Lower lobe of right lung (tissue), 2 donors: Measurements from ENCODE around the gene ZNF747. TPM values are rescaled to one million over a fixed set of nuclear protein-coding genes. Genes with fewer than 3 reads are reported as not detected.

Experiments used
- ATAC-seq, 2 donors: fragments of 200-7000 bp; cut with Tn5 transposase; one replicate each; pipeline ENCODE4 v1.9.1; 2020 to 2022; ENCODE audit warnings: mild to moderate bottlenecking in 2 of 2, moderate library complexity in 2 of 2
- DNase-seq: peaks from one replicate; pipeline ENCODE4 v3.0.0-alpha.2; 2020
- H3K27ac ChIP-seq: fragments of 200-600 bp; one replicate; pipeline ENCODE4 v1.8.0; 2022
- H3K27me3 ChIP-seq: fragments of 200-600 bp; one replicate; pipeline ENCODE4 v1.8.0; 2022; ENCODE audit warnings: low read depth
- H3K36me3 ChIP-seq: fragments of 200-600 bp; one replicate; pipeline ENCODE4 v1.8.0; 2022; ENCODE audit warnings: mild to moderate bottlenecking
- H3K4me1 ChIP-seq: fragments of 200-600 bp; one replicate; pipeline ENCODE4 v1.8.0; 2022
- H3K4me3 ChIP-seq: fragments of 200-600 bp; one replicate; pipeline ENCODE4 v1.8.0; 2022; ENCODE audit warnings: mild to moderate bottlenecking
- H3K9me3 ChIP-seq: fragments of 200-600 bp; one replicate; pipeline ENCODE4 v1.8.0; 2022
- CTCF ChIP-seq: fragments of 200-600 bp; IDR thresholded peaks from one replicate; pipeline ENCODE4 v1.8.0; 2022; ENCODE audit warnings: antibody characterized with exemption, mild to moderate bottlenecking
- intact Hi-C: fragments of 100-400 bp; cut with DNase I; formaldehyde crosslinking; loops from one replicate; pipeline ENCODE4 v1.11.0; 2022
- microRNA-seq: library from miRNA; unstranded; fragments of <30 nt; microRNA quantifications from one replicate; pipeline ENCODE4 v1.2.0, GENCODE V29; 2020; ENCODE audit warnings: borderline number of aligned reads
- total RNA-seq: library from RNA; stranded (reverse); fragmentation: NEBNext Ultra II Directional; extraction: Animal tissue kit (Norgen Biotek cat#: 25700); gene quantifications from one replicate; pipeline ENCODE4 v1.2.1, GENCODE V29; 2021
- donor health status: DM: no; HTN: yes; CAD: no; lungs with severe emphysema.

The ZNF747 gene
- total RNA-seq, 1 donor from 2014 or later, result 9.3 TPM

DNA sequence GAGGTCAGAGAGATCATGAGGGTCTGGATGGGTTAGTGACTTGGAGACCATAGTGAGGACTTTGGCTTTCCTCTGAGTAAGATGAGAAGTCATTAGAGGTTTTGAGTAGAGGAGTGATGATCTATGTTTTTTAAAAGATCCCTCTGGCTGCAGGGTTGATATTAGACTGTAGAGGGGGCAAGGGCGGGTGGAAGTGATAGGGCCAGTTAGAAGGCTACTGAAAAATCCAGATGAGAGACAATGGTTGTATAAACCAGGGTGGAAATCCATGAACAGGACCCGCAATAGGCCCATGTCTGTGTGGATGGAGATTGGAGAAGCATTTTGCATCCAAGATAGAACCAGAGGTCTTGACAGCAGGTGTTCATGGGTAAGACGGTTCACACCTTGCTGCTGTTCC is 52.3 kb downstream of the ZNF747 start:
- Histone ChIP-seq H3K36me3 (peaks cover 36% of the 10 kb centered on the region), H3K4me3 (no peak overlapping the region), H3K9me3 (no peaks in the 10 kb centered on the region), H3K27ac (no peak overlapping the region), H3K4me1 (no peaks in the 10 kb centered on the region), H3K27me3 (no peaks in the 10 kb centered on the region)
- TF ChIP-seq CTCF, result no peak
- DNase-seq (no peak), ATAC-seq (no peak)
- intact Hi-C loops, result no loop called here

DNA sequence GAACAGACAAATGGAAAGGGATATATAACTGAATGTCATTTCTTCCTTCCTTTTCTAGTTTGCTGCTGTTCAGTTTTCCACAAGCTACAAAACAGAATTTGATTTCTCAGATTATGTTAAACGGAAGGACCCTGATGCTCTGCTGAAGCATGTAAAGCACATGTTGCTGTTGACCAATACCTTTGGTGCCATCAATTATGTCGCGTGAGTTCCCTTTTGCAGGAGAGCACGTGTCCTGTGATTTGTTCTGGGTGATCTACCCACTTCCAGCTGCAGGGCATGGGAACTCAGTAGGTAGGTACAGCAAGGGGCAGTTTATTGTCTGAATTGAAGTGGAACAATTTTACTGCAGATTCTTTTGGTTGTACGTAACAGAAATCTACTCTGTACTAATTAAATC is 53.3 kb downstream of the ZNF747 start:
- Histone ChIP-seq H3K27ac (no peak overlapping the region), H3K4me1 (no peaks in the 10 kb centered on the region), H3K4me3 (no peak overlapping the region), H3K36me3 (peaks cover 33% of the 10 kb centered on the region), H3K27me3 (no peaks in the 10 kb centered on the region), H3K9me3 (no peaks in the 10 kb centered on the region)
- no peak for TF ChIP-seq CTCF
- DNase-seq (no peak), ATAC-seq (no peak)
- intact Hi-C loops, result no loop called here

Small RNAs within 50 kb of the gene (microRNA-seq; reads per million reads assigned to microRNA genes)
- gene MIR4518, result not detected

Other genes starting within 250 kb of the ZNF747 start
- gene CD2BP2, start 179.6 kb downstream of the ZNF747 start, total RNA-seq, result 52.3 TPM
- gene TBC1D10B, start 164.4 kb downstream of the ZNF747 start, total RNA-seq, result 36.9 TPM
- gene MYL11, start 160.1 kb downstream of the ZNF747 start, total RNA-seq, result not detected
- 6.0 TPM for gene SEPTIN1, start 152.3 kb downstream of the ZNF747 start, total RNA-seq
- gene ZNF48, start 139.4 kb downstream of the ZNF747 start, total RNA-seq, result 6.2 TPM
- 3.8 TPM for gene ZNF771, start 127.3 kb downstream of the ZNF747 start, total RNA-seq
- 19.1 TPM for gene DCTPP1, start 104.8 kb downstream of the ZNF747 start, total RNA-seq
- 54.6 TPM for gene SEPHS2, start 89.0 kb downstream of the ZNF747 start, total RNA-seq
- 127 TPM for gene ITGAL, start 62.1 kb downstream of the ZNF747 start, total RNA-seq
- 24.9 TPM for gene ZNF768, start 8.3 kb downstream of the ZNF747 start, total RNA-seq
- gene ZNF764, start 23.5 kb upstream of the ZNF747 start, total RNA-seq, result 8.4 TPM
- gene ZNF688, start 36.9 kb upstream of the ZNF747 start, total RNA-seq, result 13.5 TPM
- gene ZNF785, start 50.8 kb upstream of the ZNF747 start, total RNA-seq, result 16.2 TPM
- gene ZNF689, start 75.5 kb upstream of the ZNF747 start, total RNA-seq, result 7.7 TPM
- 46.3 TPM for gene PRR14, start 116.1 kb upstream of the ZNF747 start, total RNA-seq
- 68.6 TPM for gene FBRS, start 123.6 kb upstream of the ZNF747 start, total RNA-seq
- gene SRCAP, start 164.3 kb upstream of the ZNF747 start, total RNA-seq, result 73.8 TPM
- 25.5 TPM for gene PHKG2, start 213.6 kb upstream of the ZNF747 start, total RNA-seq
- 11.1 TPM for gene CFAP119, start 227.2 kb upstream of the ZNF747 start, total RNA-seq
- gene RNF40, start 227.5 kb upstream of the ZNF747 start, total RNA-seq, result 95.9 TPM